GM12891 (cell line): ENCODE measurements around the gene DAZAP1.

ENCODE experiments used
- POLR2A ChIP-seq: IDR thresholded peaks from 2 replicates; pipeline ENCODE4 v1.6.1; 2011; ENCODE audit warnings: low read depth, low read length, control low read depth
- POLR2AphosphoS5 ChIP-seq: IDR thresholded peaks from 2 replicates; pipeline ENCODE4 v1.6.1; 2011; ENCODE audit warnings: low read depth, low read length, control low read depth
- POU2F2 ChIP-seq: IDR thresholded peaks from 2 replicates; pipeline ENCODE4 v1.6.1; 2011; ENCODE audit warnings: low read depth, mild to moderate bottlenecking, control low read depth, low read length, moderate library complexity
- SPI1 ChIP-seq: IDR thresholded peaks from 2 replicates; pipeline ENCODE4 v1.6.1; 2011; ENCODE audit warnings: low read depth, low read length, control low read depth
- TAF1 ChIP-seq: IDR thresholded peaks from 2 replicates; pipeline ENCODE4 v1.6.1; 2011; ENCODE audit warnings: low read depth, low read length, control low read depth

- no peak for TF ChIP-seq TAF1
- no peak for TF ChIP-seq POLR2A
- no peak for TF ChIP-seq POLR2AphosphoS5
- TF ChIP-seq POU2F2, result no peak
- no peak for TF ChIP-seq SPI1
Observed at GRCh38 chr19:1483979-1484428, 76.6 kb downstream of the DAZAP1 start.
